Calu3 (cell line): ENCODE results near the gene ARRDC3. TPM values are rescaled to one million over a fixed set of nuclear protein-coding genes. Genes with fewer than 3 reads are reported as not detected.
"Not testable (repeated sequence)": the region's sequence is repeated elsewhere in the genome, so short reads cannot be mapped to it uniquely, and the experiment has no call there.

Source experiments
- BruUV-seq: library from RNA; stranded (reverse); fragments of 400-500 nt; replicated peaks from 2 replicates; lab custom pipeline; 2021; lab: Mats Ljungman, UMichigan
- CTCF ChIA-PET: fragments of 300-600 bp; sonication (Branson Sonifier 250); formaldehyde crosslinking; loops from one replicate; lab custom pipeline; 2022; ENCODE audit warnings: antibody characterized with exemption; lab: Charles Lee
- DNase-seq: peaks from one replicate; pipeline ENCODE4 v3.0.0; 2022
- H3K27ac Mint-ChIP-seq: one replicate; pipeline ENCODE4 v1.8.0; 2022; ENCODE audit warnings: mixed read lengths; ENCODE audit not compliant: unreplicated experiment
- H3K27me3 Mint-ChIP-seq: one replicate; pipeline ENCODE4 v1.8.0; 2022; ENCODE audit warnings: mixed read lengths; ENCODE audit not compliant: unreplicated experiment
- H3K36me3 Mint-ChIP-seq: one replicate; pipeline ENCODE4 v1.8.0; 2022; ENCODE audit warnings: mild to moderate bottlenecking, moderate library complexity, mixed read lengths; ENCODE audit not compliant: insufficient read depth, unreplicated experiment
- H3K4me1 Mint-ChIP-seq: one replicate; pipeline ENCODE4 v1.8.0; 2022; ENCODE audit warnings: mild to moderate bottlenecking, low read depth, mixed read lengths; ENCODE audit not compliant: unreplicated experiment
- H3K4me3 Mint-ChIP-seq: one replicate; pipeline ENCODE4 v1.8.0; 2022; ENCODE audit warnings: mild to moderate bottlenecking, low read depth, moderate library complexity, mixed read lengths; ENCODE audit not compliant: unreplicated experiment
- H3K9me3 Mint-ChIP-seq: one replicate; pipeline ENCODE4 v1.8.0; 2022; ENCODE audit warnings: low read depth, mixed read lengths; ENCODE audit not compliant: unreplicated experiment
- CTCF ChIP-seq: fragments of 200-600 bp; IDR thresholded peaks from one replicate; pipeline ENCODE4 v1.8.0; 2022; ENCODE audit warnings: antibody characterized with exemption; ENCODE audit not compliant: unreplicated experiment
- intact Hi-C: fragments of 100-400 bp; cut with micrococcal nuclease; formaldehyde crosslinking; loops from one replicate; pipeline ENCODE4 v1.10.0; 2022; ENCODE audit not compliant: unreplicated experiment
- total RNA-seq: library from RNA; stranded (reverse); gene quantifications from 2 replicates; pipeline ENCODE4 v1.2.3, GENCODE V29; 2022

Gene ARRDC3
- total RNA-seq, 1 experiment from 2014 or later: 32.9 TPM

- TF ChIP-seq CTCF: no peak
- H3K4me3 Mint-ChIP-seq: no peak overlapping the region
- H3K9me3 Mint-ChIP-seq: no peaks in the 10 kb centered on the region
- no TSS peak for BruUV-seq
- H3K27me3 Mint-ChIP-seq: no peaks in the 10 kb centered on the region
- H3K36me3 Mint-ChIP-seq: no peaks in the 10 kb centered on the region
- CTCF ChIA-PET: no interaction called here
- DNase-seq: no peak
- H3K4me1 Mint-ChIP-seq: peaks cover 37% of the 10 kb centered on the region
- H3K27ac Mint-ChIP-seq: no peak overlapping the region
- intact Hi-C loops: no loop called here
Observed at GRCh38 chr5:91352831-91353695, 30.1 kb downstream of the ARRDC3 start.

- H3K27me3 Mint-ChIP-seq: no peaks in the 10 kb centered on the region
- CTCF ChIA-PET: interaction anchor here (0.7 kb wide), 1 partner anchor 1111 kb away, joined by 3 read pairs; no protein-coding TSS in a partner anchor
- H3K36me3 Mint-ChIP-seq: no peaks in the 10 kb centered on the region
- H3K9me3 Mint-ChIP-seq: no peaks in the 10 kb centered on the region
- intact Hi-C loops: no loop called here
- no TSS peak for BruUV-seq
- no peak overlapping the region for H3K27ac Mint-ChIP-seq
- no peaks in the 10 kb centered on the region for H3K4me1 Mint-ChIP-seq
- no peak overlapping the region for H3K4me3 Mint-ChIP-seq
- no peak for TF ChIP-seq CTCF
- DNase-seq: no peak
Observed at GRCh38 chr5:91345461-91345860, 37.7 kb downstream of the ARRDC3 start.

GRCh38 chr5:91344661-91345200 is 38.4 kb downstream of the ARRDC3 start:
- H3K27me3 Mint-ChIP-seq, CTCF ChIA-PET: not testable (repeated sequence)

GRCh38 chr5:91343916-91344315 is 39.2 kb downstream of the ARRDC3 start:
- no peaks in the 10 kb centered on the region for H3K9me3 Mint-ChIP-seq
- intact Hi-C loops: no loop called here
- H3K4me3 Mint-ChIP-seq: no peak overlapping the region
- BruUV-seq: no TSS peak
- H3K27me3 Mint-ChIP-seq: no peaks in the 10 kb centered on the region
- peaks cover 5% of the 10 kb centered on the region for H3K4me1 Mint-ChIP-seq
- TF ChIP-seq CTCF: no peak
- H3K36me3 Mint-ChIP-seq: no peaks in the 10 kb centered on the region
- CTCF ChIA-PET: no interaction called here
- DNase-seq: no peak
- H3K27ac Mint-ChIP-seq: no peak overlapping the region

More at GRCh38 chr5:91344661-91345200, 38.4 kb downstream of the ARRDC3 start:
- H3K9me3 Mint-ChIP-seq, DNase-seq, intact Hi-C loops, H3K27ac Mint-ChIP-seq, H3K4me1 Mint-ChIP-seq, BruUV-seq, H3K36me3 Mint-ChIP-seq, H3K4me3 Mint-ChIP-seq: not testable (repeated sequence)

GRCh38 chr5:91342931-91343330 is 40.2 kb downstream of the ARRDC3 start:
- DNase-seq, BruUV-seq, H3K27me3 Mint-ChIP-seq, H3K4me1 Mint-ChIP-seq, H3K9me3 Mint-ChIP-seq, H3K36me3 Mint-ChIP-seq, H3K27ac Mint-ChIP-seq, H3K4me3 Mint-ChIP-seq, CTCF ChIA-PET, intact Hi-C loops: not testable (repeated sequence)
